Neural progenitor cell (in vitro differentiated cells): ENCODE results near the gene CTIF. TPM values are rescaled to one million over a fixed set of nuclear protein-coding genes. Genes with fewer than 3 reads are reported as not detected.

Source experiments
- DNase-seq: peaks from one replicate; pipeline ENCODE4 v3.0.0-alpha.2; 2016; ENCODE audit warnings: low spot score
- H2AFZ ChIP-seq: fragments of 200-600 bp; sonication (generic); replicated peaks from 2 replicates; pipeline ENCODE4 v1.6.1; 2016; ENCODE audit warnings: antibody characterized with exemption
- H3F3A ChIP-seq: fragments of 200-600 bp; sonication (generic); 2 replicates; pipeline ENCODE4 v1.6.1; 2016; ENCODE audit warnings: antibody characterized with exemption, low read depth
- H3K27ac ChIP-seq: fragments of 200-600 bp; sonication (generic); 2 replicates; pipeline ENCODE4 v1.5.1; 2016; ENCODE audit warnings: mild to moderate bottlenecking
- H3K27me3 ChIP-seq: fragments of 200-600 bp; sonication (generic); 2 replicates; pipeline ENCODE4 v1.6.1; 2016; ENCODE audit warnings: mild to moderate bottlenecking, moderate library complexity
- H3K36me3 ChIP-seq: fragments of 200-600 bp; sonication (generic); 2 replicates; pipeline ENCODE4 v1.5.1; 2016
- H3K4me1 ChIP-seq: fragments of 200-600 bp; sonication (generic); 2 replicates; pipeline ENCODE4 v1.6.1; 2016; ENCODE audit warnings: mixed run types
- H3K4me2 ChIP-seq: fragments of 200-600 bp; sonication (generic); 2 replicates; pipeline ENCODE4 v1.6.1; 2016
- H3K4me3 ChIP-seq: fragments of 200-600 bp; sonication (generic); 2 replicates; pipeline ENCODE4 v1.5.1; 2016
- H3K79me2 ChIP-seq: fragments of 200-600 bp; sonication (generic); 2 replicates; pipeline ENCODE4 v1.6.1; 2016; ENCODE audit warnings: low read depth
- H3K9ac ChIP-seq: fragments of 200-600 bp; sonication (generic); 2 replicates; pipeline ENCODE4 v1.6.1; 2016
- H3K9me3 ChIP-seq: fragments of 200-600 bp; sonication (generic); 2 replicates; pipeline ENCODE4 v1.5.1; 2016; ENCODE audit warnings: low read depth
- H4K20me1 ChIP-seq: fragments of 200-600 bp; sonication (generic); 2 replicates; pipeline ENCODE4 v1.6.1; 2016; ENCODE audit warnings: low read depth
- H3K27ac Mint-ChIP-seq: 3 replicates; pipeline ENCODE4 v1.8.0; 2021; ENCODE audit warnings: mixed read lengths
- H3K27me3 Mint-ChIP-seq: 2 replicates; pipeline ENCODE4 v1.8.0; 2022; ENCODE audit warnings: low read depth, mild to moderate bottlenecking, inconsistent platforms, moderate library complexity, mixed read lengths; ENCODE audit not compliant: insufficient read depth
- H3K36me3 Mint-ChIP-seq: 3 replicates; pipeline ENCODE4 v1.8.0; 2021; ENCODE audit warnings: mixed read lengths
- H3K4me1 Mint-ChIP-seq: 3 replicates; pipeline ENCODE4 v1.8.0; 2021; ENCODE audit warnings: mixed read lengths
- H3K4me3 Mint-ChIP-seq: 3 replicates; pipeline ENCODE4 v1.8.0; 2021; ENCODE audit warnings: mild to moderate bottlenecking, moderate library complexity, mixed read lengths
- H3K9me3 Mint-ChIP-seq: 3 replicates; pipeline ENCODE4 v1.8.0; 2020; ENCODE audit warnings: mixed read lengths
- EZH2 ChIP-seq: fragments of 200-600 bp; sonication (generic); IDR thresholded peaks from 2 replicates; pipeline ENCODE4 v1.6.1; 2017; ENCODE audit warnings: antibody characterized with exemption, mild to moderate bottlenecking, moderate library complexity
- EZH2phosphoT487 ChIP-seq: fragments of 200-600 bp; sonication (generic); IDR thresholded peaks from 2 replicates; pipeline ENCODE4 v1.6.1; 2017; ENCODE audit warnings: antibody characterized with exemption
- total RNA-seq: library from RNA; depleted of rRNA; stranded (reverse); fragments of >200 nt; gene quantifications from 2 replicates; pipeline ENCODE4 v1.2.3, GENCODE V29; 2015; ENCODE audit warnings: low replicate concordance
- TF ChIP-seq, protein P1 (sequence below): fragments of 200-600 bp; sonication (generic); IDR thresholded peaks from 2 replicates; pipeline ENCODE4 v1.5.1; 2017; ENCODE audit warnings: antibody characterized with exemption, mild to moderate bottlenecking

Gene CTIF
- total RNA-seq, 1 donor from 2014 or later = 17.6 TPM

DNA sequence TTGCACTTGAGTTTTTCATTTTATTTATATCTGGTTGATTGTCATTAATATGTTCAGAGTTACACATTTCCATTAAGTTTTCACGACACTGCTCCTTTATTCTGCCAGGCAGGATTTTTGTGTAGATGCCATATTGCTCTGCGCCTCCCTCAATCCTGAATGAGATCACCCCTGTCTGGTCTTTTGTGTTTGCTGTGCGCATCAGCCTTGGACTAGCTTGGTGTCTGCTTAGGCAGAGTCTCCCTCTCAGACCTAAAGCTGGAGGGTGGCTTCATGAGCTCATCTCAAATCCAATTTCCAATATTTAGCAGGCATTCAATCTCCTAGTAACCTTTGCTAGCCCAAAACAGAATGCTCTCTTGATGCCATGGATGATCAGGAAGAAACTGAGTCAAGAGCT, 274.5 kb downstream of the CTIF start:
- no peaks in the 10 kb centered on the region for H3K9me3 ChIP-seq
- no peak overlapping the region for H3K4me2 ChIP-seq
- no peaks in the 10 kb centered on the region for H3K4me1 ChIP-seq
- H3K4me1 Mint-ChIP-seq = peaks cover 21% of the 10 kb centered on the region
- no peak overlapping the region for H3K4me3 Mint-ChIP-seq
- no peak overlapping the region for H2AFZ ChIP-seq
- no peak for DNase-seq
- no peak overlapping the region for H3K27ac ChIP-seq
- no peak for TF ChIP-seq EZH2
- no peaks in the 10 kb centered on the region for H3K79me2 ChIP-seq
- H3K27me3 ChIP-seq = no peaks in the 10 kb centered on the region
- no peaks in the 10 kb centered on the region for H3F3A ChIP-seq
- H3K36me3 ChIP-seq = no peaks in the 10 kb centered on the region
- H3K27ac Mint-ChIP-seq = no peak overlapping the region
- no peaks in the 10 kb centered on the region for H3K9me3 Mint-ChIP-seq
- peaks cover 8% of the 10 kb centered on the region for H3K36me3 Mint-ChIP-seq
- H3K27me3 Mint-ChIP-seq = no peaks in the 10 kb centered on the region
- no peak overlapping the region for H3K9ac ChIP-seq
- H3K4me3 ChIP-seq = no peak overlapping the region
- H4K20me1 ChIP-seq = no peaks in the 10 kb centered on the region

- no peaks in the 10 kb centered on the region for H3K9me3 Mint-ChIP-seq
- H3K36me3 Mint-ChIP-seq = peaks cover 8% of the 10 kb centered on the region
- Histone ChIP-seq H4K20me1 (no peaks in the 10 kb centered on the region), H2AFZ (no peak overlapping the region), H3K27me3 (no peaks in the 10 kb centered on the region), H3K9ac (no peak overlapping the region), H3K27ac (no peak overlapping the region), H3K4me3 (no peak overlapping the region), H3K4me2 (no peak overlapping the region), H3K9me3 (no peaks in the 10 kb centered on the region), H3K36me3 (no peaks in the 10 kb centered on the region), H3K79me2 (no peaks in the 10 kb centered on the region), H3F3A (no peaks in the 10 kb centered on the region), H3K4me1 (no peaks in the 10 kb centered on the region)
- peaks cover 2% of the 10 kb centered on the region for H3K27me3 Mint-ChIP-seq
- no peak for TF ChIP-seq EZH2phosphoT487
- TF ChIP-seq, protein P1, sequence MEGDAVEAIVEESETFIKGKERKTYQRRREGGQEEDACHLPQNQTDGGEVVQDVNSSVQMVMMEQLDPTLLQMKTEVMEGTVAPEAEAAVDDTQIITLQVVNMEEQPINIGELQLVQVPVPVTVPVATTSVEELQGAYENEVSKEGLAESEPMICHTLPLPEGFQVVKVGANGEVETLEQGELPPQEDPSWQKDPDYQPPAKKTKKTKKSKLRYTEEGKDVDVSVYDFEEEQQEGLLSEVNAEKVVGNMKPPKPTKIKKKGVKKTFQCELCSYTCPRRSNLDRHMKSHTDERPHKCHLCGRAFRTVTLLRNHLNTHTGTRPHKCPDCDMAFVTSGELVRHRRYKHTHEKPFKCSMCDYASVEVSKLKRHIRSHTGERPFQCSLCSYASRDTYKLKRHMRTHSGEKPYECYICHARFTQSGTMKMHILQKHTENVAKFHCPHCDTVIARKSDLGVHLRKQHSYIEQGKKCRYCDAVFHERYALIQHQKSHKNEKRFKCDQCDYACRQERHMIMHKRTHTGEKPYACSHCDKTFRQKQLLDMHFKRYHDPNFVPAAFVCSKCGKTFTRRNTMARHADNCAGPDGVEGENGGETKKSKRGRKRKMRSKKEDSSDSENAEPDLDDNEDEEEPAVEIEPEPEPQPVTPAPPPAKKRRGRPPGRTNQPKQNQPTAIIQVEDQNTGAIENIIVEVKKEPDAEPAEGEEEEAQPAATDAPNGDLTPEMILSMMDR = no peak
- no peak for TF ChIP-seq EZH2
- H3K4me3 Mint-ChIP-seq = no peak overlapping the region
- no peak for DNase-seq
- H3K27ac Mint-ChIP-seq = no peak overlapping the region
- H3K4me1 Mint-ChIP-seq = peaks cover 27% of the 10 kb centered on the region
Measured at GRCh38 chr18:48813833-48814489, 275.1 kb downstream of the CTIF start.

DNA sequence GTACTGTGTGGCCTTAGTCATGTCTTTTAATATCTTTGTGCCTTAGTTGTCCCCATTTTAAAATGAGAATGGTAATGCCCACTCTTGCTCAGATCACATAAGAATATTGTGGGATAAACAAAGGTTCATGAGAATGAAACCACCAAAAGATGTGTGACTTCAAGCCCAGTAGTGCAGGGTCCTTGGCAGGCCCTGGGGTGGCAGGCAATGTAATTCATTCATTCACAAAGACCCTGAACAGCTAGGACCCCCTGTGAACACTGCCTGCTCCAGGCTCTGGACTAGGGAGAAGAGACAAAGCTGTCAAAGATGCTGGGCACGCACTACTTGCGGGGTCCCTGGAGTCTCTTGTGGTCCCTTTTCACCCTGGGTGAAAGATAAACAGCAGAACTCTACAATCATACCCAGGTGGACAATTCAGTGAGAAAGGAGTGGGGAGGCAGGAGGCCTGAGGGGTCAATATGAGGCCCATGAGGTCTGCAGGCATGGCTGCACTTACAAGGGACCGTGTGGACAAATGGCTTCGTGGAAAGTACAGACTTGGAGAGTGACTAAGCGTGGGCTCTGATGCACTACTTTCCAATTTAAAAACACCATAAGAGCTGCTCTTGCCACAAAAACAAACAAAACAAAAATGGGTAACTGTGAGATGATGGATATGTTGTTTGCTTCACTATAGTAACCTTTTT, 275.8 kb downstream of the CTIF start:
- H3K27ac ChIP-seq = no peak overlapping the region
- TF ChIP-seq EZH2 = no peak
- no peak for TF ChIP-seq EZH2phosphoT487
- TF ChIP-seq, protein P1 = no peak
- H3K9me3 Mint-ChIP-seq = no peaks in the 10 kb centered on the region
- no peaks in the 10 kb centered on the region for H3F3A ChIP-seq
- H3K36me3 ChIP-seq = no peaks in the 10 kb centered on the region
- peaks cover 32% of the 10 kb centered on the region for H3K4me1 Mint-ChIP-seq
- H2AFZ ChIP-seq = no peak overlapping the region
- H3K27me3 ChIP-seq = no peaks in the 10 kb centered on the region
- H3K36me3 Mint-ChIP-seq = peaks cover 11% of the 10 kb centered on the region
- DNase-seq = no peak
- H3K4me3 ChIP-seq = no peak overlapping the region
- H3K4me1 ChIP-seq = no peaks in the 10 kb centered on the region
- H3K27me3 Mint-ChIP-seq = peaks cover 2% of the 10 kb centered on the region
- H3K79me2 ChIP-seq = no peaks in the 10 kb centered on the region
- no peak overlapping the region for H3K4me3 Mint-ChIP-seq
- no peak overlapping the region for H3K9ac ChIP-seq
- no peaks in the 10 kb centered on the region for H3K9me3 ChIP-seq
- H4K20me1 ChIP-seq = no peaks in the 10 kb centered on the region
- no peak overlapping the region for H3K4me2 ChIP-seq
- H3K27ac Mint-ChIP-seq = no peak overlapping the region

DNA sequence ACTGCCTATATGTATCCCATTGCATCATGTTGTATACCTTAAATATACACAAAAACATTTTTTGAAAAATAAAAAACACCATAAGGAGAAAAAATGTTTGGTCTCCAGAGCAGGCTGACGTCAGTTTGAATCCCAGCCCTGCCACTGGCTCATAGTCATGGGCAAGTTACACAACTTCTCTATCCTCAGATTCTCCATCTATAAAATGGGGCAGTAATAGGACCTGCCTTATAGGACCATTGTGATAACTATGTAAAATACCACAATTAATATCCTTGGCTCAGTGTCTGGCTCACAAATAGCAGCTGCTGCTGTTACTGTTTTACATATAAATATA, 276.3 kb downstream of the CTIF start:
- no peaks in the 10 kb centered on the region for H3K9me3 ChIP-seq
- peaks cover 12% of the 10 kb centered on the region for H3K36me3 Mint-ChIP-seq
- peaks cover 34% of the 10 kb centered on the region for H3K4me1 Mint-ChIP-seq
- TF ChIP-seq EZH2phosphoT487 (no peak), EZH2 (no peak)
- TF ChIP-seq, protein P1 = no peak
- no peaks in the 10 kb centered on the region for H3K27me3 ChIP-seq
- no peak overlapping the region for H3K4me3 Mint-ChIP-seq
- H3K4me2 ChIP-seq = no peak overlapping the region
- no peak for DNase-seq
- H2AFZ ChIP-seq = no peak overlapping the region
- H3K4me3 ChIP-seq = no peak overlapping the region
- no peaks in the 10 kb centered on the region for H3K9me3 Mint-ChIP-seq
- no peaks in the 10 kb centered on the region for H3K4me1 ChIP-seq
- H3K27ac ChIP-seq = no peak overlapping the region
- no peaks in the 10 kb centered on the region for H4K20me1 ChIP-seq
- H3K79me2 ChIP-seq = no peaks in the 10 kb centered on the region
- H3F3A ChIP-seq = no peaks in the 10 kb centered on the region
- H3K36me3 ChIP-seq = no peaks in the 10 kb centered on the region
- H3K27me3 Mint-ChIP-seq = peaks cover 2% of the 10 kb centered on the region
- no peak overlapping the region for H3K27ac Mint-ChIP-seq
- no peak overlapping the region for H3K9ac ChIP-seq
